ENCODE data around the gene ADCY3.

- no peak for TF ChIP-seq POLR2A (IDR thresholded peaks at IDR 0.05)
- TF ChIP-seq CTCF (IDR thresholded peaks at IDR 0.05), result no peak
Observed at GRCh38 chr2:24894750-24895149, 25.3 kb downstream of the ADCY3 start.
